GM19397 (cell line): ENCODE measurements around the gene ADAP1.
A peak's percentile ranks its signal among the peaks of the same experiment; 100 is the strongest.

Experiments used
- ATAC-seq: cut with Tn5 transposase; IDR thresholded peaks from one replicate; pipeline ENCODE4 v1.9.1; 2021; ENCODE audit warnings: mild to moderate bottlenecking, moderate library complexity; ENCODE audit not compliant: unreplicated experiment

Gene ADAP1

GRCh38 chr7:940599-941408 is 13.7 kb downstream of the ADAP1 start:
- no peak for ATAC-seq

- no peak for ATAC-seq
Observed at GRCh38 chr7:939843-940242, 14.6 kb downstream of the ADAP1 start.

GRCh38 chr7:938546-939185 is 15.8 kb downstream of the ADAP1 start:
- ATAC-seq: no peak

GRCh38 chr7:937856-938484 is 16.5 kb downstream of the ADAP1 start:
- ATAC-seq: no peak

GRCh38 chr7:936386-937054 is 18.0 kb downstream of the ADAP1 start:
- peak; percentile 74 for ATAC-seq

- ATAC-seq: no peak
Observed at GRCh38 chr7:935874-936385, 18.6 kb downstream of the ADAP1 start.

- ATAC-seq: no peak
Observed at GRCh38 chr7:935164-935873, 19.2 kb downstream of the ADAP1 start.

GRCh38 chr7:934469-935163 is 19.9 kb downstream of the ADAP1 start:
- ATAC-seq: no peak

GRCh38 chr7:932651-932975 is 21.9 kb downstream of the ADAP1 start:
- ATAC-seq: no peak

GRCh38 chr7:931871-932650 is 22.4 kb downstream of the ADAP1 start:
- no peak for ATAC-seq

- no peak for ATAC-seq
Observed at GRCh38 chr7:930975-931758, 23.3 kb downstream of the ADAP1 start.

- ATAC-seq: no peak
Observed at GRCh38 chr7:929311-929711, 25.2 kb downstream of the ADAP1 start.

GRCh38 chr7:927031-927671 is 27.3 kb downstream of the ADAP1 start:
- no peak for ATAC-seq

GRCh38 chr7:926061-927030 is 28.1 kb downstream of the ADAP1 start:
- no peak for ATAC-seq

GRCh38 chr7:925601-926000 is 28.9 kb downstream of the ADAP1 start:
- ATAC-seq: no peak

- ATAC-seq: peak; percentile 38
Observed at GRCh38 chr7:924541-925231, 29.8 kb downstream of the ADAP1 start.
